HepG2 (cell line): Measurements from ENCODE around the gene ASGR1. TPM values are rescaled to one million over a fixed set of nuclear protein-coding genes. Genes with fewer than 3 reads are reported as not detected.

ENCODE experiments used
- AHDC1 ChIP-seq: sonication (generic); formaldehyde crosslinking; IDR thresholded peaks from 2 replicates; pipeline ENCODE4 v1.5.1; 2020; ENCODE audit warnings: mild to moderate bottlenecking, missing genetic modification reagents, borderline replicate concordance
- ATF7 ChIP-seq, 2 experiments: fragments of 450-650 bp in 1 of 2; sonication (generic) in 1 of 2; formaldehyde crosslinking in 1 of 2; IDR thresholded peaks; 2 replicates each; pipeline versions ENCODE4 v1.4.0 to v1.6.1; 2016 to 2020; ENCODE audit warnings: antibody characterized with exemption in 1 of 2, mild to moderate bottlenecking in 1 of 2, missing genetic modification reagents in 1 of 2
- CREM ChIP-seq, 2 experiments: sonication (generic) in 1 of 2; formaldehyde crosslinking in 1 of 2; IDR thresholded peaks; 2 replicates each; pipeline versions ENCODE4 v1.4.0 to v1.6.1; 2016 to 2020; ENCODE audit warnings: antibody characterized with exemption in 1 of 2, mild to moderate bottlenecking in 1 of 2, missing genetic modification reagents in 1 of 2
- DR1 ChIP-seq: sonication (generic); formaldehyde crosslinking; IDR thresholded peaks from 2 replicates; pipeline ENCODE4 v1.8.0; 2021; ENCODE audit warnings: mild to moderate bottlenecking, missing genetic modification reagents, inconsistent platforms
- HNF1B ChIP-seq: sonication (generic); formaldehyde crosslinking; IDR thresholded peaks from 2 replicates; pipeline ENCODE4 v1.5.1; 2020; ENCODE audit warnings: mild to moderate bottlenecking, moderate library complexity, missing genetic modification reagents
- PITX1 ChIP-seq: sonication (generic); formaldehyde crosslinking; IDR thresholded peaks from 2 replicates; pipeline ENCODE4 v1.5.1; 2020; ENCODE audit warnings: mild to moderate bottlenecking, missing genetic modification reagents
- TRIM24 ChIP-seq: sonication (generic); formaldehyde crosslinking; IDR thresholded peaks from 2 replicates; pipeline ENCODE4 v1.8.0; 2022; ENCODE audit warnings: mild to moderate bottlenecking, missing genetic modification reagents
- UBTF ChIP-seq: sonication (generic); formaldehyde crosslinking; IDR thresholded peaks from 2 replicates; pipeline ENCODE4 v1.4.0; 2020; ENCODE audit warnings: mild to moderate bottlenecking, missing genetic modification reagents
- ZNF142 ChIP-seq: sonication (generic); formaldehyde crosslinking; IDR thresholded peaks from 2 replicates; pipeline ENCODE4 v1.4.0; 2020; ENCODE audit warnings: missing genetic modification reagents
- ZNF33B ChIP-seq: sonication (generic); formaldehyde crosslinking; IDR thresholded peaks from 2 replicates; pipeline ENCODE4 v1.5.1; 2020; ENCODE audit warnings: mild to moderate bottlenecking, missing genetic modification reagents
- ZNF543 ChIP-seq: sonication (generic); formaldehyde crosslinking; IDR thresholded peaks from 2 replicates; pipeline ENCODE4 v1.4.0; 2020; ENCODE audit warnings: mild to moderate bottlenecking, missing genetic modification reagents
- polyA plus RNA-seq, 8 experiments: library from polyadenylated mRNA; depleted of rRNA in 3 of 8; stranded (reverse) in 7 of 8; unstranded in 1 of 8; fragments of >200 nt; fragmentation: Illumina TruSeq in 4 of 8; extraction: Trizol in 4 of 8; gene quantifications; 2 replicates each; pipeline versions ENCODE4 v1.2.1 to v1.2.3, GENCODE V29; 2011 to 2016; ENCODE audit warnings: low read depth in 4 of 8, missing spikeins in 1 of 8, mixed read lengths in 1 of 8; ENCODE audit not compliant: insufficient read depth in 1 of 8
- total RNA-seq, 5 experiments: library from RNA; depleted of rRNA; stranded (reverse); fragments of >200 nt; fragmentation: Illumina TruSeq; extraction: Trizol; gene quantifications; 2 replicates each; pipeline ENCODE4 v1.2.3, GENCODE V29; 2016; ENCODE audit warnings: low read depth in 1 of 5

ASGR1 gene
- total and polyA plus RNA-seq, 2 of the 13 experiments (the other 11 are each of a cell fraction or from before 2014, with no cell fraction given): 353 to 796 TPM

- TF ChIP-seq CREM (IDR thresholded peaks at IDR 0.05) (peak; percentile 85), CREM (CRISPR knock-in tag; IDR thresholded peaks at IDR 0.05) (no peak), HNF1B (CRISPR knock-in tag) (no peak), ZNF142 (CRISPR knock-in tag) (no peak), ATF7 (IDR thresholded peaks at IDR 0.05) (peak; percentile 41; the same call in 1 of the 2 replicates), ATF7 (CRISPR knock-in tag; IDR thresholded peaks at IDR 0.05) (peak; percentile 63; the same call in 1 of the 2 replicates), ZNF543 (no peak), PITX1 (CRISPR knock-in tag) (peak; percentile 16; the same call in 1 of the 2 replicates), ZNF33B (no peak), DR1 (CRISPR knock-in tag) (no peak), TRIM24 (CRISPR knock-in tag) (no peak), AHDC1 (CRISPR knock-in tag) (peak; percentile 26), UBTF (CRISPR knock-in tag) (peak; percentile 25)
These were observed 1.2 kb downstream of the ASGR1 start (continued) for GRCh38 chr17:7177954-7178477.
